Mesendoderm (in vitro differentiated cells): Measurements from ENCODE around the gene TTBK1.

Experiments used
- DNase-seq: peaks from one replicate; pipeline ENCODE4 v3.0.0; 2013
- H2AK5ac ChIP-seq: 2 replicates; pipeline ENCODE4 v1.6.1; 2013; ENCODE audit warnings: low read length, inconsistent platforms
- H2BK120ac ChIP-seq: 2 replicates; pipeline ENCODE4 v1.6.1; 2013; ENCODE audit warnings: low read depth, mild to moderate bottlenecking, low read length, moderate library complexity, mixed read lengths
- H2BK15ac ChIP-seq: replicated peaks from 2 replicates; pipeline ENCODE4 v1.6.1; 2013; ENCODE audit warnings: low read depth, mild to moderate bottlenecking, moderate library complexity
- H2BK5ac ChIP-seq: 2 replicates; pipeline ENCODE4 v1.6.1; 2013; ENCODE audit warnings: low read length, inconsistent platforms
- H3K18ac ChIP-seq: 2 replicates; pipeline ENCODE4 v1.6.1; 2013; ENCODE audit warnings: mild to moderate bottlenecking, low read length, mixed read lengths
- H3K23ac ChIP-seq: one replicate; pipeline ENCODE4 v1.6.1; 2013; ENCODE audit warnings: low read length
- H3K27ac ChIP-seq: 2 replicates; pipeline ENCODE4 v1.5.1; 2013; ENCODE audit warnings: low read depth, mild to moderate bottlenecking, inconsistent platforms, low read length, moderate library complexity
- H3K27me3 ChIP-seq: 2 replicates; pipeline ENCODE4 v1.6.1; 2013; ENCODE audit warnings: low read length, control low read depth, mild to moderate bottlenecking, inconsistent platforms; ENCODE audit not compliant: insufficient read depth, poor library complexity
- H3K36me3 ChIP-seq: 2 replicates; pipeline ENCODE4 v1.6.1; 2013; ENCODE audit warnings: low read length, inconsistent platforms; ENCODE audit not compliant: control insufficient read depth, insufficient read depth
- H3K4ac ChIP-seq: one replicate; pipeline ENCODE4 v1.6.1; 2013; ENCODE audit warnings: low read depth, mild to moderate bottlenecking, low read length, moderate library complexity
- H3K4me1 ChIP-seq: 2 replicates; pipeline ENCODE4 v1.6.1; 2013; ENCODE audit warnings: low read depth, low read length, inconsistent platforms; ENCODE audit not compliant: control insufficient read depth
- H3K4me2 ChIP-seq: 2 replicates; pipeline ENCODE4 v1.6.1; 2013; ENCODE audit warnings: low read length
- H3K4me3 ChIP-seq: 2 replicates; pipeline ENCODE4 v1.5.1; 2013; ENCODE audit warnings: mild to moderate bottlenecking, low read length
- H3K56ac ChIP-seq: one replicate; pipeline ENCODE4 v1.6.1; 2013; ENCODE audit warnings: low read length
- H3K79me1 ChIP-seq: 2 replicates; pipeline ENCODE4 v1.6.1; 2013; ENCODE audit warnings: low read length, inconsistent platforms
- H3K79me2 ChIP-seq: 2 replicates; pipeline ENCODE4 v1.6.1; 2013; ENCODE audit warnings: mild to moderate bottlenecking, low read length; ENCODE audit not compliant: control insufficient read depth, insufficient read depth
- H3K9ac ChIP-seq: 2 replicates; pipeline ENCODE4 v1.6.1; 2013; ENCODE audit warnings: low read length, inconsistent platforms
- H4K5ac ChIP-seq: one replicate; pipeline ENCODE4 v1.6.1; 2013; ENCODE audit warnings: low read length
- H4K8ac ChIP-seq: one replicate; pipeline ENCODE4 v1.6.1; 2013; ENCODE audit warnings: low read depth, mild to moderate bottlenecking, control low read depth, low read length, moderate library complexity
- WGBS: extraction: QIAGEN DNeasy Blood & Tissue Kit; methylation state at CpG from one replicate; pipeline ENCODE4 v1.1.7; 2013; ENCODE audit warnings: low lambda C conversion rate, missing lambda C conversion rate; ENCODE audit not compliant: insufficient coverage; ENCODE audit errors: extremely low coverage; 5-methylcytosine and 5-hydroxymethylcytosine counted together

Gene TTBK1

DNA sequence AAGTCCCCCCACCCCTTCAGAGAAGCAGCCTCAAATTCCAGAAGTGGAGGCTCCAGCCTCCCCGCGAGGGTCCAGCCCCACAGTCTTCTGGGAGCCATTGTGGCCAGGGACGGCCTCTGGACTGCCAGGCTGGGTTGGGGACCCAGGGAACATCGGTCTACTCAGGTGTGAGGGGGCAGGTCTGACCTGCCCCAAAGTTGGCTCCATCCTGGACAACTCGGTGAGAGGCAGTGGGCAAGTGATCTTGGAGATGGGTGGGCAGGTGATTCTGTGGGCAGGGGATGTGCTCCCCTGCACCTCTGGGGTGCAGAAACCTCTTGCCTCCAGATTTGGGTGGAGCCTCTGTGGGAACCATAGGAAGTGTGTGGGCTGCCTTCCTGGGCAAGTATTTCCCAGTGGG is 42.6 kb downstream of the TTBK1 start:
- Histone ChIP-seq H3K23ac (no peak overlapping the region), H3K4ac (no peak overlapping the region), H3K4me3 (no peak overlapping the region), H2BK15ac (no peak overlapping the region), H3K4me1 (no peaks in the 10 kb centered on the region), H3K4me2 (no peak overlapping the region), H3K36me3 (no peaks in the 10 kb centered on the region), H2AK5ac (no peak overlapping the region), H4K8ac (no peak overlapping the region), H3K56ac (peak overlapping the region; percentile 85), H3K79me1 (no peaks in the 10 kb centered on the region), H4K5ac (no peak overlapping the region), H2BK5ac (no peak overlapping the region), H3K27me3 (peaks cover 2% of the 10 kb centered on the region), H3K9ac (no peak overlapping the region), H2BK120ac (no peak overlapping the region), H3K18ac (no peak overlapping the region), H3K27ac (no peak overlapping the region), H3K79me2 (no peaks in the 10 kb centered on the region)
- DNase-seq = no peak
- WGBS = no CpG with 5 or more reads among the region's 5 CpGs

- no peak overlapping the region for H2BK120ac ChIP-seq
These were observed 43.2 kb downstream of the TTBK1 start for GRCh38 chr6:43286456-43286979.

DNA sequence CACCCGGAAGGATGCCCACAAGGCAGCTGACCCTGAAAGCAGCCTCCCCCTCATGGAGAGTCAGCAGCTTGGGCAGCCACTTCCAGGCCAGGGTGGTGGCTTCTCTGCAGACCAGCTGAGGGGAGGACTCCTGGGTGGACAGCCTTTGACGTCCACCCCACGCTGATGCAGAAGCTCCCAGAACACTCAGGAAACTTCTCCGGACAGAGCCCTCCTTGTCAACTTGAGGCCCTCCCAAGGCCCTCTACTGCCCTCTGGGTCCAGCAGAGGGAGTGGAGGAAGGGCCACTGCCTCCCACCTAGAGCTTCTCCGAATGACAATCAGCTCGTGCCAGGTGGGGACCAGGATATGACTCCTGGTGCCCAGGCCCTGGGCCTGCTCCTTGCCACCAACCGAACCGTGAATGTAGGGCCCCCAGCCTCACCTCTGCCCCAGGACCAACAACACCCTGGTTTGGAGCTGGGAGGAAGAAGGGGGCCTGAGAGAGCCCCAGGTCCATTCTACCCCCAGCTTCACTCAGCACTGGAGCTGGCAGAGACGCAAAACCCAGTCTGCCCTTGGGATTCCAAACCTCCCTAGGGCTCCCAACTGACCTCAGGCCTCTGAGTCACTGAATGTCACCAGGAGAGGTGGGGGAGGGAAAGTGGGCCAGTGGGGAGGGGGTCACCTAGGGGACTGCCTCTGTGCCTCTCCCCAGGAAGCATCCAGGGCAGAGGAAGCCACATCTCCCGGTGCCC is 43.9 kb downstream of the TTBK1 start:
- Histone ChIP-seq H3K4me1 (no peaks in the 10 kb centered on the region), H3K4ac (no peak overlapping the region), H3K36me3 (no peaks in the 10 kb centered on the region), H3K18ac (no peak overlapping the region), H3K4me2 (no peak overlapping the region), H3K9ac (no peak overlapping the region), H4K5ac (no peak overlapping the region), H2AK5ac (no peak overlapping the region), H2BK5ac (no peak overlapping the region), H3K23ac (no peak overlapping the region), H4K8ac (no peak overlapping the region), H3K27me3 (peaks cover 2% of the 10 kb centered on the region), H3K4me3 (no peak overlapping the region), H3K56ac (no peak overlapping the region), H2BK120ac (no peak overlapping the region), H3K27ac (no peak overlapping the region), H3K79me1 (no peaks in the 10 kb centered on the region), H2BK15ac (no peak overlapping the region), H3K79me2 (no peaks in the 10 kb centered on the region)
- no CpG with 5 or more reads among the region's 10 CpGs for WGBS
- peak; percentile 63 for DNase-seq

More at GRCh38 chr6:43286456-43286979, 43.2 kb downstream of the TTBK1 start:
- Histone ChIP-seq H3K36me3 (no peaks in the 10 kb centered on the region), H3K27ac (no peak overlapping the region), H3K9ac (no peak overlapping the region), H2AK5ac (no peak overlapping the region), H3K4me2 (no peak overlapping the region), H2BK15ac (no peak overlapping the region), H3K4me3 (no peak overlapping the region), H3K4me1 (no peaks in the 10 kb centered on the region), H3K79me2 (no peaks in the 10 kb centered on the region), H4K8ac (no peak overlapping the region), H3K27me3 (peaks cover 2% of the 10 kb centered on the region), H3K18ac (no peak overlapping the region), H3K4ac (no peak overlapping the region), H2BK5ac (no peak overlapping the region), H3K79me1 (no peaks in the 10 kb centered on the region), H3K56ac (no peak overlapping the region), H3K23ac (no peak overlapping the region), H4K5ac (no peak overlapping the region)
- DNase-seq = no peak
- no CpG with 5 or more reads among the region's 6 CpGs for WGBS

DNA sequence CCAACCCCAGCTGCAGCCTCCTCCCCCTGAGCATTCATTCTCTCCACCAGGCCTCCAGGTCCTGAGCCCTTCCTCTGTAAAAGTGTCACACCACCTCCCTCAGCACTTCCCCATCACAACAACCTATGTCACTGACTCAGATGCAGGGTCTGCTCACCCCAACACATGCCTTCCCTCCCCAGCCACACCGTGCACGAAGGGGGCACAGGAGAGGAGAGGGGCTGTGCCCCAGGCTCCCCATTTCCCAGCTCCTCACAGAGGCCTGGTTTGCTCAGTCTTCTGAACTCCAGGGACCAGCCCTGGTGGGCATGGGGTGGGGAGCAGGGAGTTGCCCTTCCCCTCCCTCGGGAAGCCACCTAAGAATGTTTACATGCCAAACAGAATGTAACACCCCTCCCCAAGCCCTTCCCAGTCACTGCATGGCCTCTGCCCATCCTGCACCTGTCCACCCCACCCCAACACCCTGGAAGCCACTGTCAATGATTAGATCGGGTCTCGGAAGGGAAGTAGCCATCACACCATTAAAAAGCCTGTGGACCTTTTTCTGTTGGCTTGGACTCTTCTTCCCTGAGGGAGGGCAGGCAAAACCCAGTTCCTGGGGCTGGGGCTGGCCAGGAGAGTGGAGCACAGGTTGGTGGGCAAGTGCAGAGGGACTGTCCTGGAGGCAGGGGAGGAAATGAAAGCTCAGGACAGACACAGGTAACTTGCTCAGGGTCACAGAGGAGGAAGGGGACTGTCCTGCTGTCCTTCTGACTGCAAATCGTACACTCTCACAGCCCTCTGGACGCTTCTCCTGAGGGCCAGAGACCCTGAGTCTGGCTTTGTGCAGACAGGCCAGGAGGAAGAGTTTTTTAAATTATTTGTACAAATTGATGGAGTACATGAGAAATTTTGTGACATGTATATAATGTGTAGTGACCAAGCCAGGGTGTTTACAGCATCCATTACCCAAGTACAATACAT is 44.7 kb downstream of the TTBK1 start:
- no CpG with 5 or more reads among the region's 7 CpGs for WGBS
- H4K5ac ChIP-seq = no peak overlapping the region
- H4K8ac ChIP-seq = no peak overlapping the region
- no peak overlapping the region for H2BK120ac ChIP-seq
- H3K56ac ChIP-seq = no peak overlapping the region
- peaks cover 2% of the 10 kb centered on the region for H3K27me3 ChIP-seq
- H3K27ac ChIP-seq = no peak overlapping the region
- DNase-seq = no peak
- no peak overlapping the region for H3K4me3 ChIP-seq
- H2BK5ac ChIP-seq = no peak overlapping the region
- no peak overlapping the region for H3K4me2 ChIP-seq
- no peak overlapping the region for H3K4ac ChIP-seq
- no peaks in the 10 kb centered on the region for H3K79me2 ChIP-seq
- H2BK15ac ChIP-seq = no peak overlapping the region
- H3K18ac ChIP-seq = no peak overlapping the region
- H3K9ac ChIP-seq = no peak overlapping the region
- no peak overlapping the region for H3K23ac ChIP-seq
- no peaks in the 10 kb centered on the region for H3K79me1 ChIP-seq
- no peak overlapping the region for H2AK5ac ChIP-seq
- no peaks in the 10 kb centered on the region for H3K4me1 ChIP-seq
- no peaks in the 10 kb centered on the region for H3K36me3 ChIP-seq

- no peak overlapping the region for H2BK15ac ChIP-seq
These were observed 47.1 kb downstream of the TTBK1 start for GRCh38 chr6:43290339-43290904.

More at GRCh38 chr6:43290339-43290904, 47.1 kb downstream of the TTBK1 start:
- H3K4me1 ChIP-seq = no peaks in the 10 kb centered on the region
- H3K4me2 ChIP-seq = no peak overlapping the region
- H2AK5ac ChIP-seq = no peak overlapping the region
- H3K79me1 ChIP-seq = no peaks in the 10 kb centered on the region
- no peak overlapping the region for H2BK120ac ChIP-seq
- H3K27me3 ChIP-seq = no peaks in the 10 kb centered on the region
- H2BK5ac ChIP-seq = no peak overlapping the region
- H3K79me2 ChIP-seq = no peaks in the 10 kb centered on the region
- H3K23ac ChIP-seq = no peak overlapping the region
- no peak overlapping the region for H3K9ac ChIP-seq
- no peak overlapping the region for H4K8ac ChIP-seq
- H3K36me3 ChIP-seq = no peaks in the 10 kb centered on the region
- WGBS = no CpG with 5 or more reads among the region's 3 CpGs
- no peak overlapping the region for H3K4ac ChIP-seq
- DNase-seq = no peak
- no peak overlapping the region for H3K18ac ChIP-seq
- H3K4me3 ChIP-seq = no peak overlapping the region
- no peak overlapping the region for H3K27ac ChIP-seq
- H4K5ac ChIP-seq = no peak overlapping the region
- no peak overlapping the region for H3K56ac ChIP-seq
